Measurements from ENCODE around the gene TST.

The TST gene

DNA sequence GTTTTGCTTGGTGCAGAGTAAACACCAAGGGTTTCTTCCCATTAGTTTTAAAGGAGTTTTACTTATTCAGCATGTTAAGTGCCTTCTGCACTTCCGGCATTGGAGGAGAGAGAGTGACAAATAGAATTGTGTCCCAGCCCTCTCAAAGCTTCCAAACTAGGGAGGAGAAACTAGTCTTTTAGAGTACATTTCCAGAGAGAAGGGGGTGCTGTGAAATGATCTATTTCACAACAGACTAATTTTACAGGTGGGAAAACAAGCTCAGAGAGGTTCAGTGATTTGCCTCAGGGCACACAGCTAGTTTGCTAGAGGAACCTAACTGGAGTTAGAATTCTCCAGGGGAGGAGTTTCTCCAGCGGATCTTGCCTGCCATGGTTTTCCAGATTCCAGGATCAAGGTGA is 12.9 kb upstream of the TST start:
- no peak for DNase-seq (ENCODE audit: low read depth)

DNA sequence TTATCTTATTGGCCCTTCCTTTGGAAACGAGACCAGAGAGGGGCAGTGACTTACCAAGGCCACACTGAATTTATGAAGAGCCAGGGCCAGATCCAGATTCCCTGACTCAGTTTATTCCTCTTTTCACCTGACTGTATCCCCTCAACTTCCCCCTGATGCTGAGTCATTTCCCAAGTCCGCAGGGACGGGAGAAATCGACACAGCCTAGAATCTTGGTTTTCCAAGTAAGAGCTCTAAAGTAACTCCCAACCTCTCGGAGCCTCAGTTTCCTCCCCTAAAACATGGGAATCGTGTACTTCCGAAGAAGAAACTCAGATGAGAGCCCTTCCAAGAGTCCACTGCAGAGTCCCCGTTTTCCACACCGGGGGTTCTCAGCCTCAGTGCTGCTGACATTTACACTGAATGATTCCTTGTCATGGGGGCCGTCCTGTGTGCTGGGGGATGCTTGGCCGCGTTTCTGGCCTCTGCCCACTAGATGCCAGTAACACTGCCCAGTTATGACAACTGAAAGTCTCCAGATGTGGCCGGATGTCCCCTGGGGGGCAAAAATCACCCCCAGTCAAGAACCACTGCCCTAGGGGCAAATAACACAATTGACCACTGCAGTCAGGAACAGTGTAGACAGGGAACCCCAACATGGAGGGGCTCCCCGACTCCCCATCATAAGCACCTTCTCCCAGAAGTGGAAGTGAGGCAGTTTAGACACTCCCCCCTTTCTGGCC is 11.5 kb upstream of the TST start:
- DNase-seq (ENCODE audit: low read depth), result no peak

DNA sequence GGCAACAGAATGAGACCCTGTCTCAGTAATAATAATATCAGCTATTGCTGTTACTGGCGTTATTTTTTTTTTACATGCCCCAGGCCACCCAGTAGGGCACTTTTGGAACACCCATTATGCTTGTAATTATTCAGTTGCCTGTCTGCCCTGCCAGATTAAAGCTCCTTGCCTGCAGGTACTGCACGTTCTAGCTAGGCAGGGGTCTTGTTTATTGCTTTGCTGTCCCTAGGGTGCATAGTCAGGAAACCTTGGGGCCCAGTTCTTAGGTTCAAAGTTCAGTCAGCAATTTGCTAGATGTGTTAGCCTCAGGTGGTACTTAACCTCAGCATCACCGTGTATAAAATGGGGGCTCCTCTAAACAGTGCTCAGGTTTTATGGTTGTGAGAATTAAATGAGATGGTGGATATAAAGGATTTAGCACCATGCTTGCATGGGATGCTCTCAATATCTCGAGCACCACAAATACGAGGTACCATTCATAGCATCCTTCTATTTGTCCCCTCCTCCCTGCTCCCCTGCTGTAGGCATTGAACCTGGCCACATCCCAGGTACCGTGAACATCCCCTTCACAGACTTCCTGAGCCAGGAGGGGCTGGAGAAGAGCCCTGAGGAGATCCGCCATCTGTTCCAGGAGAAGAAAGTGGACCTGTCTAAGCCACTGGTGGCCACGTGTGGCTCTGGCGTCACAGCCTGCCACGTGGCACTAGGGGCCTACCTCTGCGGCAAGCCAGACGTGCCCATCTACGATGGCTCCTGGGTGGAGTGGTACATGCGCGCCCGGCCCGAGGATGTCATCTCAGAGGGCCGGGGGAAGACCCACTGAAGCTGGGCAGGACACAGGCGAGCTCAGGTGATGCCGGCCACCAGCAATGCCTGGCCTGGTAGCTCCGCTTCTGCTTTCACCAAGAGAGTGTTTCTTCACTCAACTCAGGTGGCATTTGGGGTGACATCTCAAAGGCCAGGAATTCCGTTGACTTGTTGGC is 9.7 kb upstream of the TST start:
- DNase-seq (ENCODE audit: low read depth), result no peak

DNA sequence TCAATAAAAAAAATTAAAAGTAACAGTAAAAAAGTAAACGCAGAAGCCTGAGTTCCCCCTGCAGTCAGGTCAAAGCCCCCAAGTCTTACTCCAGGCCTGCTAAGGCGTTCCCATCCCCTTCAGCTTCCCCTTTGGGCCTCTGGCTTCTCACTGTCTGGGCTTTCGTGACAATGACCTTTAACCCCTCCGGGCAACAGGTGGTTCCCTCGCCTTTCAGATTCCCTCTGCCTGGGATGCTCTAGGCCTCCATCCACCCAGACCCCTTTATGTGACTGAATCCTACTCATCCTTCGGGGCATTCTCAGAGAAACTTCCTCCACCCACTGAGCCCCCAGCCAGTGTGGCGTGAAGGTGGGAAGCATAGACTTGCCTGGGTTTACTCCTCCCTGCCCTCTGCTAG is 8.3 kb upstream of the TST start:
- DNase-seq (ENCODE audit: low read depth), result no peak

DNA sequence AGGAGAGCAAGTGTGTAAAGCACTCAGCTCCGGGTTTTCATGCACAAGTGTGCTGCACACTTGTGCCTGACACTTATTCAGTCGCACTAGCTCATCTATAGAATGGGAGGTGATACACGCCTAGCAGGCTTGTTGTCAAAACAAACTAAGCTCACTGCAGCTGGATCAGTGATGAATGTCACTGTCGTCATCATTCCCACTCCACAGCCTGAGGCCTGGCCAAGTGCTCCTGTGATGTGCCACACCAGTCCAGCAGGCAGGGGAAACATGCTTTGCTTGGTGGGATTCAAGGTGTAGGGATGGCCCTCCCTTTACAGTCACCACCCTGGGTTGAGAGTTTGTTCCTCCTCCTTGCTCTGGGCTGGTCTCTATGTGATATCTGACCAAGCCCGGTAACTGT is 7.1 kb upstream of the TST start:
- no peak for DNase-seq (ENCODE audit: low read depth)

DNA sequence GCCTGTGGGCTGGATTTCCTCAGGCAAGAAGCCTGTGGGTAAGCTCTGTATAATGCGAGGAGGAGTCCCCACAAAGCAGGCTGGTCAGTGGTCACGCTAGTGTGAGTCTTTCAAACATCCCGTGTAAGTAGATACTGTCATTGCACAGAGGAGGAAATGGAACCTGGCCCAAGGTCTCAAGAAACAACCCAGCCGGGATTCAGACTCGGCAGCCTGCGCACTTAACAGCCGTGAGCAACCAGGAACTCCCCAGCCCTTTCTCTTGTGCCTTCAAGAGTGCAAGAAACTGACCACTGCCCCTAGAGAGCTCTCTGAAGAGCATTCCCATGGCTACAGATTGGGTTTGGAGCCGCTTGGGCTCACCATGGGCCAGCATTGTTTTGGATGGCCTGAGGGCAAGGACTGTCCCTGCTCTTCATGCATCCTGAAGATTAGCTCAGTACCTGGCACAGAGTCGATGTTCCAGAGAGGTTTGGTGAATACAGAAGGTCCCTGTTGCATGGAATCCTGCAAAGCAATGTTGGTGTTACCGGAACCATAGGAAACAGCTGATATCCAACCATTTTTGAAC is 6.3 kb upstream of the TST start:
- DNase-seq (ENCODE audit: low read depth), result no peak

DNA sequence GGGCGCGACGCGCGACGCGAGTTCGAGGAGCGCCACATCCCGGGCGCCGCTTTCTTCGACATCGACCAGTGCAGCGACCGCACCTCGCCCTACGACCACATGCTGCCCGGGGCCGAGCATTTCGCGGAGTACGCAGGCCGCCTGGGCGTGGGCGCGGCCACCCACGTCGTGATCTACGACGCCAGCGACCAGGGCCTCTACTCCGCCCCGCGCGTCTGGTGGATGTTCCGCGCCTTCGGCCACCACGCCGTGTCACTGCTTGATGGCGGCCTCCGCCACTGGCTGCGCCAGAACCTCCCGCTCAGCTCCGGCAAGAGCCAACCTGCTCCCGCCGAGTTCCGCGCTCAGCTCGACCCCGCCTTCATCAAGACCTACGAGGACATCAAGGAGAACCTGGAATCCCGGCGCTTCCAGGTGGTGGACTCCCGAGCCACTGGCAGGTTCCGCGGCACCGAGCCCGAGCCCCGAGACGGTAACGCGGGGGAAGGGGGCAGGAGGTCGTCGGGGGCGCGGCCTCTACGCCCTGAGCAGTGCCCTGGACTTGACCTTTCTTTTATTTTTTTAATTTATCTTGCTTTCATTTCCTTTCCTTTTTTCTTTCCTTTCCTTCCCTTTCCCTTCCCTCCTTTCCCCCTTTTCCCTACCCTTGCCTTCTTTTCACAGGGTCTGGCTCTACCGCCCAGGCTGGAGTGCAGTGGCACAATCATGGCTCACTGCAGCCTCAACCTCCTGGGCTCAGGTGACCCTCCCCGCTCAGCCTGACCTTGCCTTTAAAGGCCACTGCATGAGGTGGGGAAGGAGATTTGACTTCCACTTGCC is 5.3 kb upstream of the TST start:
- no peak for DNase-seq (ENCODE audit: low read depth)

DNA sequence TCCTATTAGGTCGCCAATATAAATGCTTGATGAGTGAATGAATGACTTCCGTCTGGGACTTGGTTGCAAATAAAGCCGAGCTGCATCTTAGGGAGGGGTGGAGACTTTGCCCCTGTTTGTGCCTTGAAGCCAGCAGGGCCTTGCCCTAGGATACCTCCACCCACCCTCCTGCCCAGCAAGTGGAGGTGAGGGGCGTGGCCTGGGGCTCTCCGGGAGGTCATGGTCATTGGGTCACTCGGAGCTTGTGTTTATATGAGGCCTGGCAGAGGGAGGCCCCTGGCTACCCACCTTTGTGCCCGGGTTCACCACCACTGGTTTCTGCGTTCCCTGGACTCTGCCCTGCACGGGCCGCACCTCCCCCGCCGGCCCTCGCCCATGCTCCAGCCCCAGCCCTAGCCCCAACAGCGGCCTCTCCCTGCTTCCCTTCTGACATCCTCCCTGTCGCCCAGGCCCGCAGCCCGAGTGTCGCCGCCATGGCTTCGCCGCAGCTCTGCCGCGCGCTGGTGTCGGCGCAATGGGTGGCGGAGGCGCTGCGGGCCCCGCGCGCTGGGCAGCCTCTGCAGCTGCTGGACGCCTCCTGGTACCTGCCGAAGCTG is 4.6 kb upstream of the TST start:
- DNase-seq (ENCODE audit: low read depth), result no peak

DNA sequence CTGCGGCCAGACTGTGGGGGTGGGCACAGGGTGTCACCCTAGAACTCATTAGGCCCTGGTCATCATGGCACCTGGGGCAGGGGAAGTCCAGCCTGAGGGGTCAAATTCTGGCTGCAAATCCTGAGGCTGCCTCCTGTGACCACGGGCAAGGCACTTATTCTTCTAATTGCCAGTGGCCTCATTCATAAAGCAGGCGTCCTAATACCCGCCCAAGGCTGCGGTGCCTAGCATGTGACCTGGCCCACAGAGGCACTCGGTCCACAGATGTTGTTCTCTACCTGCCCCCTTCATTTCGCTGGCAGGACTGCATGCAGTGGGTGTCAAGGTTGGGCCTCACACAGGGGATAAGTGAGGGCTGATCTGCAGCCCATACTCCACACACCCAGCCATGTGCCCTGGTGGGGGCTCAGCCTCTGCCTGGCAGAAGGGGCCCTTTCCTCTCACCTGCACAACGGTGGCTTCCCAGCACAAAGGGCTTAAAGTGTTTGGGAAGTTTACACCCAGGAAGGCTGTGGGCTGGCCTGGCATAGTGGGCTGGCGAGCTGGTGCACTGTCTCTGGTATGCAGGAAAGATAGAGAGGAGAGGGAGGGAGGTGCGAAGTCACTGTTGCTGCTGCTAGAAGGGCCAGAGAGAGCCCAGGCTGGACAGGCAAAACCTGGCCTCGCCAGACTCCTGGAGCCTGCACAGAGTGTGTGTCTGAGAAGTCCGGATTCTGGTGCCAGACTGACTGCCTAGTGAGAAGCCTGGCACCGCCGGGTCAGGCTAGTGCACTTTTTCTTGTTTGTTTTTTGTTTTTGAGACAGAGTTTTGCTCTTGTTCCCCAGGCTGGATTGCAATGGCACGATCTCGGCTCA is 3.5 kb upstream of the TST start:
- no peak for DNase-seq (ENCODE audit: low read depth)

DNA sequence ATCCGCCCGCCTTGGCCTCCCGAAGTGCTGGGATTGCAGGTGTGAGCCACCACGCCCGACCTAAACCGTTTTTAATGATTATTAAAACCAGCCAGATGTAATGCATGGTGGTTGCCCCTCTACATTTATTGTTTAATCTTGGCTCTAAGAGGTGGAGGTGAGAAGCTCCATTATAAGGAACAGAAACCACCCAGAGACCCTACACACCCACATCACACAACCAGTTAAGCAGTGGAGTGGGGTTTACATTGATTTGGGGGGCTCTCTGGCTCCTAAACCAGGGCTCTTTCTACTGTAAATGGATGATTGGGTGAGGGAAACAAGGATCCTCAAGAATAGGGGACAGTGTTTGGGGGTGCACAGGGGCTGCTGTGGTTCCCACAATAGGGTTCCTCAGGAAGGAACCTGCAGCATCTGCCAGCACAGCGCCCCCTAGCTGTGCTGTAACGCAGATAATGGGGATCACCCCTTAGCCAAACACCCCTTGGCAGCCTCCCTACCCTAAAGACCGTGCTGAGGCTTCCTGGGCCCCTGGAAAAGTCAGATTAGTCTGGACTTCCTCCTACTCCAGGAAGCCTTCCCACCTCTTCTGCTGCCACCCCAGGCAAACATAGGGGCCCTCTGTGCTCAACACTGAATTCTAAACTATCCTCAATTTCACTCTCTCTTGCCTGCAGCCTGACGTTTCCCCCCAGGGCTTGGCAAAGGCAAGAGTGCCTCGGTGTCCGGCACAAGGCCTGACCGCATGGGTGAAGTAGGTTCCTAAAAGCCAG is 2.6 kb upstream of the TST start:
- no peak for DNase-seq (ENCODE audit: low read depth)

DNA sequence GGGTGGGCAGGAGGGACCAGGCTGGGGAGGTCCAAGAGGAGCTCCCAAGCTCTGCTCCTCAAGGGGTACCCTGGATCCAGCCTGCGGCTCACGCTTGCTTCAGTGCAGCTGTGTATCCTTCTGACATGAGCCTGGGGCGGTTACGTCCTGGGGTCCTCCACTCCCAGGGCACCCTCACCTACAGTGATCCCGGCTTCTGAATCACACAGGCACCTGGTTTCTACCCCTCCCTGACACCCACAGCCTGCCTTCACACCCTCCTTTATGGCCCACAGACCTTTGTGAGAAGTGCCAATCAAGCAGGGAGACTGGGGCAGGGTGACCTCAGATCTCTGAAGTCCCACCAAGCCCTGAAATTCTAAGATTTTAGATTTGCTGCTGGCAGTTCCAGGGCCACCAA is 1.8 kb upstream of the TST start:
- DNase-seq (ENCODE audit: low read depth), result no peak

DNA sequence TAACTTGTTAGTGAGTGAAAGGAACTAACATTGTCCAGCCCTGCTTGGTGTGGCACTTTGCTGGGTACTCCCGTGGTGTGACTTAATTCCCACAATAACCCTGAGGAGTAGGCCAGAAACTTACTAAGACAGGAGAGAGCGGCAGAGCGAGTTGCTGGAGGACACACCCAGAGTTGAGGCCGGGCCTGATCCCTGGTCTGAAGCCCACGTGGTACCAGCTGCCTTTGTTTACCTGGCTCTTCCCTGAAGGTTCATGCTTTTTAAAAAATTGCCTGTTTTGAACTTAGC is 889 bp upstream of the TST start:
- no peak for DNase-seq (ENCODE audit: low read depth)

DNA sequence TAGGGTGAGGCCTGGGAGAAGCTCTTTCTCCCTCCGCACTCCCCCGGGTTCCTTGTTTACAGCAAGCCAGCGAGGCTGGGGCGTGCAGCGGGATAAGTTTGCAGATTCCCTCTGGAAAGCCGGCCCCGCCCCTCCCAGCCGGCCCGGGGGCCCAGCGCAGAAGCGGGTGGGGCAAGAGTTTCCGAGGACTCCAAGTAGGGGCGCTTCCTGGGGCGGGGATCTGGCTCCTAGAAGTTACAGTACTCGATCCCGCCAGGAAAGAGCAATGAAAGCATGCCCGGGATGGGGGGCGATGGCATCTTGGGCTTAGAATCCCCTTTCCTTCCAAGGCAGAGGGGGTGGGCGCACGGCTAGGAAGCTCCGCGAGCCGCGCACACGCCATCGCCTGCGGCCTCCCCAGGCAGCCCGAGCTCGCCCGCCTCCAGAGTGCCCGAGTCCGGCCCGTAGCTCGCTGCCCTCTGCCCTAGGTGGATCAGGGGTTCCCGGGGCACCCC is 385 bp downstream of the TST start:
- DNase-seq (ENCODE audit: low read depth), result no peak

DNA sequence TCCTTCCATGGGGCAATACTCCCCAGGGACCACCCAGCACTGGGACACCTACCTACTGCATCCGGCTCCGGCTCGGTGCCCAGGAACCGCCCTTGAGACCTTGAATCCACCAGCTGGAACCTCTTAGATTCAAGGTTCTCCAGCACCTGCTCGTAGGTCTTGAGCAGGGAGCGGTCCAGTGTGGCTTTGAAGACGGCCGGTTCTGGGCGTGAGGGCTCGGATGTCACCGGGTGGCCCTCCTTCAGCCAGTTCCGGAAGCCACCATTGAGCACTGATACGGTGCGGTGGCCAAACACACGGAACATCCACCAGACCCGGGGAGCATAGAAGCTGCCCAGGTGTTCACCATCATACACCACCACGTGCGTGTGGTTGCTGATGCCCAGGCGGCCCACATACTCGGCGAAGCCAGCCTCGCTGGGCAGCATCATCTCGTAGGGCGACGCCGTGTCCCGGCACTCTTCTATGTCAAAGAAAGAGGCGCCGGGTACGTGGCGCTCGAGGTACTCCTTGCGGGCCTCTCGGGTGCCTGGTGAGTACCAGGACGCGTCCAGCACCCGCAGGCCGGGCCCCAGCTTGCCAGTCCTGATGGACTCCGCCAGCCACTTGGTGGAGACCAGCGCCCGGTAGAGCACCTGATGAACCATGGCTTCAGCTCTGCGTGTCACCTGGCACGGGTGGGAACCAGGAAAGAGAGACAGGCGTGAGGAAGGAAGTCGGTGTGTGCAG is 997 bp downstream of the TST start:
- no peak for DNase-seq (ENCODE audit: low read depth)

DNA sequence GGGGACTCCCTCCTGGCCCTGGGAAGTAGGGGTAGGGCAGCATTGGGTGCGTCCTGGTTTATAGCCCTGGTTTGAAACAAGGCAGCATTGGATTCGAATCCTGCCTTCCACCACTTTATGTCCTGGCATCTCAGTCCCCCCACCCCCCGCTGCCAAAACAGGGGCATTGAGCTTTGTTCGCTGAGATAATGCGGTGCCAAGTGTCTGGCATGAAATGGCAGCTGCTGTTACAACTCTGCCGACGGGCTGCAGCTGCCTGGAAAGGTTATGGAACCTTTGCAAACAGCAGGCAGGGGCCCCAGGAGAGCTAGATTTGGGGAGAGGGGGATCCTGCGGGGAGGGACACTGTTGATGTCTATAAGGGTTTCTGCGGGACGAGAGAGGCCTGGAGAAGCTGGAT is 1.9 kb downstream of the TST start:
- no peak for DNase-seq (ENCODE audit: low read depth)

DNA sequence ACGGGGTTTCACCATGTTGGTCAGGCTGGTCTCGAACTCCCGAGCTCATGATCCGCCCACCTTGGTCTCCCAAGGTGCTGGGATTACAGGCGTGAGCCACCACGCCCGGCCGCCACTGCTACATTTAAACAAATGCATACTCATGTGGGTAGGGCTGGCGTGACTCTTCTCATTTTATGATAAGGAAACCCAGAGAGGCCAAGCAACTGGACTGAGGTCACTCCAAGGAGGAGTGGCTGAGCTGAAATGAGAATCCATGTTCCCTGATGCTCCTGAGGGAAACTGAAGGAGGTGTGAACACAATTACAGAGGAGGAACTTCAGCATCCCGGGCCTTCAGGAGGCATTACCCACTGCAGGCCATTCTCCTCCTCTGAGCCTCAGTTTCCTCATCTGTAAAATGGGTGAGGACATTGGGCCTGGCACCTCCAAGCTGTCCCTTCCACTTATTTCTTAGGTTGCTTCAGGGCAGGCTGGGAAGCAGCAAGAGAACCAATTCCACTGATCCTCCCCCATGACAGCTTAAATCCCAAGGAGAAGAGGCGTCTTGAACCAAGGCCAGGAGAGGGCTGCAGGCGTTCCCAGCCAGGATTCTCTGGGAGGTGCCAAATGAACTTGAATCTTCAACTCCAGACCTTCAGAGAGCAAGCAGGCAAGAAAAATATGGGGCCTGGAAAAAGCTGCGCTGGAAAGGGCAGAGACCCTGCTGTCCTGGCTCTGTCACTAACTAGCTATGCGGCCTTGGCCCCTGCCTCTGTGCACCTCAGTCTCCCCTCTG is 2.9 kb downstream of the TST start:
- no peak for DNase-seq (ENCODE audit: low read depth)

DNA sequence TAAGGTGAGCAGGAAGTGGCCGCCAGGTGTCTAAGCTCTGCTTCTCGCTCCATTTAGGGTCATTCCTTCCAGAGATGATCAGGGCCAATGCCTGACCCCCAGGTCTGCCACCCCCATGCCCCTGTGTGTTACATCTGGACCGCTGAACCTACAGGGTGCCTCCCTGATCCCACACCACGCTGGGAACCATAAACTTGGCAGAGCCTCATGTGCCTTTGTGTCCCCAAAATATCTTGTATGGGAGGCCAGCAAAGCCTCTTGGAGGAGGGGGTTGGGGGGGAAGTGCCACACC is 3.7 kb downstream of the TST start:
- no peak for DNase-seq (ENCODE audit: low read depth)

DNA sequence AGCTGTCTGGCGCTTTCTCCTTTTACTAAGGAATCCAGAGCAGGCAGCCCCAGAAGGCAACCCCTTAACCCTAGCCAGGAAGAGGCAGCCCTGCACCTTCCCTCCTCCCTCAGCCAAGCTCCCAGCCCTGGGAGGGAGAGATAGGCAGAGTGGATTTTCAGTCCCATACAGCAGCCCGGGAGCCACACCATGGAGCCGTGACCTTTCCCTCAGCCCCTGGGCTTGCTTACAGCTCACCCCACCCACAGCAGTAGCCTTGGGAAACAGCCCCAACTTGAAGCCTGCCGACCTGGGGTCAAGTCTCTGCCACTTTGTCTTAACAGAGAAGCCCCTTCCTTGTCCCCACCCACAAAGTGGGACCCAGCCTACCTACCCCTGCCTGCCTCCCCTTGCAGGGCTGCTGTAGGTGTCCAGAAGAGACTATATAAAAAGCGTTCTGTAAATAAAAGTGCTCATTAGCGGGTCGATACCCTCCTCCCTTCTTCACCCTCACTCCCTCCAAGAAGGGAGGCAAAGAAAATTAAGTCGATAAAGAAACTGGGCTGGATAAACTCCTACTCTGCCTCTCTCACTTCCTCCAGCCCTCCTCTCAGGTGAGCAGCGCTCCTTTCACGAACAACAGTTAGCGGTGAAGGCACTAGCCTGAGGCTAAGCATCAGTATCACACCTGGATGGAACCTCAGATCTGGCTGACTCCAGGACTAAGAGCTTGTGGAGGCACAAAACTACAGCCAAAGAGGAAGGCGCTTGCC is 4.2 kb downstream of the TST start:
- DNase-seq (ENCODE audit: low read depth), result no peak

All from stimulated activated CD8-positive, alpha-beta memory T cell treated with anti-CD3 and anti-CD28 coated beads, Interleukin-15, amount 100 ng/mL, for 1 hour (primary cell).